Measurements from ENCODE around the gene FUT7.

FUT7 gene

GRCh38 chr9:136982232-136983051, 49.4 kb downstream of the FUT7 start, which contains the start of gene LCNL1:
Gene LCNL1 (plus strand): TSS chr9:136982993. CDS start chr9:136983587, 594 bp downstream.
- no peak for DNase-seq (ENCODE audit: low spot score)

GRCh38 chr9:136981588-136982231, 50.2 kb downstream of the FUT7 start:
- no peak for DNase-seq (ENCODE audit: low spot score)

- no peak for DNase-seq (ENCODE audit: low spot score)
Observed at GRCh38 chr9:136980669-136981478, 51.0 kb downstream of the FUT7 start.
